HG03432 (cell line): ENCODE results near the gene MESD.

ENCODE experiments used
- ATAC-seq: cut with Tn5 transposase; IDR thresholded peaks from one replicate; pipeline ENCODE4 v1.9.1; 2021; ENCODE audit warnings: mild to moderate bottlenecking, moderate library complexity; ENCODE audit not compliant: unreplicated experiment

The MESD gene

GRCh38 chr15:80992006-80992405 lies 2.4 kb upstream of the MESD start:
- ATAC-seq: no peak

- ATAC-seq: no peak
These were observed 1.8 kb upstream of the MESD start for GRCh38 chr15:80991421-80991820.

- no peak for ATAC-seq
These were observed 1.3 kb upstream of the MESD start for GRCh38 chr15:80990955-80991354.

GRCh38 chr15:80989081-80989517 lies 520 bp downstream of the MESD start:
- ATAC-seq: peak; percentile 2

DNA sequence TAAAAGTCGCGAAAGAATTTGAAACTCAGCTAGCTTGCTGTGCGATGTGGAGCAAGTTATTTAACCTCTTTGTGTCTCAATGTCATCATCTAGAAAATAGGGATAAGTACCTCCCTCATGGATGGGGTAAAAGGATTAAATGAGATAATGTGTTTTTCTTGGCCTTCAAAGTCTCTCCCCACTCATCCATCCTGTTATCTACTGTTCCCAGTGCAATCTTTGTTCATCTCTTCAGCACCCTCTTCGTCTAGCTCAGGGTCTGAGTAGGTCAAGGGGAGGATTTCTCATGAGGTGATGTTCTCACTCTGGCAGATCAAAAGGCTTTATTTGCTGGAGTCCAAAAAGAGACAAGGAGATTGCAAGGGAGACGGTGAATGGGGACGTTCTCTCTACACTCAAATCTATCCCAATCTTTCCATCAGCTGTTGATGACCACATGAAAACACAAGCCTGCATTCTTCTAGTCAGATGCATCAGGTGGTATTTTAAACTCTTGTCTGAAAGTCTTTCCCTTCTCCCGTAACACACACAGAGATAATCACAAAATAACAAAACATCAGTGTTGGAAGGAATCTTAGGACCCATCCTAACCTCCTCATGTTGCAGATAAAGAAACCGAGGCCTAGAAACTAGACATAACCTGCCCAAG lies 1.3 kb downstream of the MESD start:
- no peak for ATAC-seq

DNA sequence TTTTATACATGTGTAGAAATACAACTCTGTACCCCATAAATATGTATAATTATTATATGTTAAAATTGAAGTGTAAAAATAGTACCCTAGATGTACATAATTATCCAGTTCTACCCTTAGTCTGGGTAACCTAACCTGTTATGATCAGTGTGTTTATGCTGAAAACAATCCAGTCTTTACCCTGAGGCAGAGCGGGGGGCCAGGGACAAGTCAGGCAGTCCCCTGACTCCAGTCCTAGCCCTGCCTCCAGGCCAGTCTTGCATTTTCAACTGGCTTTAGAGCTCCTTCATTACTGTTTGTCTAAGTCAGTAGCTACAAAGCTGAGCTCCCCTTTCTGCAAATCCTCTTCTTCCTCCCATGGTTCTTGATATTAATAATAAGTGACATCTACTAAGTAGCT lies 3.1 kb downstream of the MESD start:
- ATAC-seq: no peak

DNA sequence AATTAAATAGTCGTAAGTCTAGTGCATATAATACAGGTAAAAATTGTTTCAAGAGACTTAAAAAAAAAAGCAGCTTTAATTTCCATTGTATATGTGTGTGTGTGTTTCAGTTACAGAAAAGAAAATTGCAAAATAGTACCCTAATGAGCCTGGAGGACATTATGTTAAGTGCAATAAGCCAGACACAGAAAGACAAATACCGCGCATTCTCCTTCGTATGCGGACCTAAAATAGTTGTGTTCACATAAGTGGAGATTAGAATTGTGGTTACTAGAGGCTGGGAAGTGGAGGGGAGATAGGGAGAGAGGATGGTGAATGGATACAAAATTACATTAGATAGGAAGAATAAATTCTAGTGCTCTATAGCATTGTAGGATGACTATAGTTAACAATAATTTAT lies 3.6 kb downstream of the MESD start:
- ATAC-seq: no peak

DNA sequence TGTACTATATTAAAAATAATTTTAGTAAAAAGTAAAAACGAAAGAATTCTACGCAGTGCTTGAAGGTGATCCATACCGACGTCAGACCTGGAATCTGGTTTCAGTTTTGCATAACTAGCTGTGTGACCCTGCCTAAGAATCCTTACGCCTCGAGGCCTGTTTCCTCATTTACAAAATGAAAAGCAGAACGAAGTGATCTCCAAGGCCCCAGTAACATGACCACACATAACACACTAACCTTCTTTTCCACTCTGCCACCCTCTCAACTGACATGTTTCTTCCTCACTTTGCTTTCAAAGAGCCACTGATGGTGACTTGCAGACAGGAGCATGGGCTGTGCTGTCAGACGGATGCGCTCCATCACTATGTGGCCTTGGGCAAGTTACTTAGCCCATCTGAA lies 4.8 kb downstream of the MESD start:
- no peak for ATAC-seq

GRCh38 chr15:80982839-80983238 lies 6.8 kb downstream of the MESD start:
- no peak for ATAC-seq

GRCh38 chr15:80982205-80982604 lies 7.4 kb downstream of the MESD start:
- ATAC-seq: no peak

DNA sequence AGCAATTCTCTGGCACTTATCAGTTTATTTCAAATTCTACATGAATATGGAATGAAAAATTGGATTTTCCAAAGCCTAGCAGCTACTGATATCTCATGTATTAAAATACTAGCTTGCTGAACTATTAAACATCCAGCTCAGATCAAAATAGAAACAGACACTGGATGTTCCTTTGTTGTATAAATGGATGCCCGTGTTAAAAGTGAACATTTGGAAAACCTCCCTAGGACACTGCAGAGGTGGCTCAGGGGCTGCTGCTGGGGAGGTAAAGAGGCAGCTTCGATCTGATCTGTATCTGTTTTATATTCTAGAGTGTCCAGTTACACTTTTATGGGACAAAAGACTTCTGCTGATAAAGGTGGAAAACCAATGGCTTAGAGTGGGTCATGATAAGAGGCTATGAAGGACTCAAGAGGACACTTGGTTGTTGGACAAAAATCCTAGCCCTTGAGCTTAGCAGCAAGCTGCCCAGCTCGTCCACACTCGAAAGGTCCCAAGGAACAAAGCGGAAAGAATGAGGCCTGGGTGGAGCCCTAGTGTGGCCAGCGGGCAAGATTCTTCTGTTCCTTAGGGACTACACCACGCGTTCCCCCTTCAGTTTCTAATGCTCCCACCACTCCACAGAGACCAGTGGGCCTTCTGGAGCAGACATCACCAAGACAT lies 9.9 kb downstream of the MESD start:
- ATAC-seq: no peak

DNA sequence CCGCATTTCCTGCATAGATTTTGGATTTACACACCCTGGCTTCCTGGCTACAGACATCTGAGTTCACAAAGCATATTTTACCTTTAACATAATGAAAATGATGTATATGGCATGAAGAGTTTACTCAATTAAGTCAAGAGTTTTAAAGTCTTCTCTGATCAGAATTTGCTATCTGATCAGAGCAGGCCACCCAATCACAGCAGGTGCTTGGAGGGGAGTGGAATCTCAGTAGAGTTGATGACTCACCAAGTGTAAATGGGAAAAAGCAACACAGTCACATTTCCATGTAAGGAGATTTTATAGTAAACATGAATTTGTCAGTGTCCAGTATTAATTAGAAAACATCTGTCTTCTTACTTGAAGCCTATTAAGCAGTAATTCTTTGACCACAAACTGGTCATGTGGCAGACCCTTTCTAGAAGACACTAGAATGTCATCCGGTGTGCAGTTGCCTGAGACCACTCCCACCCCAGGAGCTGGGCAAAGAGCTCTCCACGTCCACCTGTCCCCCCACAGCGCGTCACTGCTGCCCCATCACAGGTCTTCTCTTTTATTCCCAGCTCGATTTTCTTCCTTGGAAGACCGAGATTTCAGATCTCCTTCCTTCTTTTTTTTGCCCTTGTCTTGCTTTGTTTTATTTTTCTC lies 10.8 kb downstream of the MESD start:
- no peak for ATAC-seq

DNA sequence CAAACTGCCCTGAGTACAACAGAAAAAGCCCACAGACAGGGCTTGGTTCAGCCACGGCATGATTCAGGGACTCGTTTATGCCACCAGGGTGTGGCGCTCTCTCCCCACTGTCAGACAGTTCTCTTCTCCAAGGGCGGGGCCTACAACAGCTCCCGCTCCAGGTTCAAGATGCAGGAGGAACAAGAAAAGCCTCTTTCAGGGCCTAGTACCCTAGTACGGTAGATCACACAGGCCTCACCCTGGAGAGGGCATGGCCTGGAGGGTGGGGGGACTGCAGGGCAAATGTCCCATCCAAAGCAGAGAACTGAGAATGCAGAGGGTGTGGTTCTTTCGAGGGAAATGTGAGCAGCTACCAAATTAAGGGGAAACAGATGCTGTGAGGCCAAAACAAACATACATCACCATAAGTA lies 12.0 kb downstream of the MESD start:
- no peak for ATAC-seq

DNA sequence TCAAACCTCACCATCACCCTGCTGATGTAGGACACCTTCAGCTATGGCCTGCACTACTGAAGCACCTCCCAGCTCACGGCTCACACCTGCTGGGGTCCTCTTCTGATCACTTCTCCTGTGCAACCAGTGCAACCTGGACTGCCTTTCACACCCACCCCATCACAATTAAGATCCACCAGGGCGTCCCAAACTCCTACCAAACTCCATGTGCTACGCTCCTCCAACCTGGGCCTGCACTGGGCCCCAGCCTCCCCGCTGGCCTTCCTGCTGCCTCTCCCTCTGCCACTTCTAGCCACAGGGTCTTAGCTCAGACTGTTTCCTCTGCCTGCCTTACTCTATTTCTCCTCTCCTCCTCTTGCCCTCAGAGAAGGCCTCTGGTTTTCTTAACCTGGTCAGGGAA lies 12.8 kb downstream of the MESD start:
- no peak for ATAC-seq

DNA sequence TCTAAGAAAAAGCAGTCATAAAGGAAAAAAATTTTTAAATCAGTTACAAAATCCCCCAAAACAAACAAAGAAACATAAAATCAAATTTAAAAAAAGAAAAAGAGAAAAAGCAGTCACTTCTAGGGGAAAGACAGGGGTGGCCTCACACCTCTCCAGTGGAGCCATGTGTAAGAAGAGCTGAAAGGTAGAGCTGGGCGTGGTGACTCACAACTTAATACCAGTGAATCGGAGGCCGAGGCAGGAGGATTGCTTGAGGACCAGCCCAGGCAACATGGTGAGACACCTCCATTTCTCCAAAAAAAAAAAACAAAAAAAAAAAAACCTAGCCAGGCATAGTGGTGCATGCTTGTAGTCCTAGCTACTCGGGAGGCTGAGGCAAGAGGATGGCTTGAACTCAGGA lies 14.7 kb downstream of the MESD start:
- ATAC-seq: no peak

GRCh38 chr15:80972276-80972675 lies 17.3 kb downstream of the MESD start:
- no peak for ATAC-seq

DNA sequence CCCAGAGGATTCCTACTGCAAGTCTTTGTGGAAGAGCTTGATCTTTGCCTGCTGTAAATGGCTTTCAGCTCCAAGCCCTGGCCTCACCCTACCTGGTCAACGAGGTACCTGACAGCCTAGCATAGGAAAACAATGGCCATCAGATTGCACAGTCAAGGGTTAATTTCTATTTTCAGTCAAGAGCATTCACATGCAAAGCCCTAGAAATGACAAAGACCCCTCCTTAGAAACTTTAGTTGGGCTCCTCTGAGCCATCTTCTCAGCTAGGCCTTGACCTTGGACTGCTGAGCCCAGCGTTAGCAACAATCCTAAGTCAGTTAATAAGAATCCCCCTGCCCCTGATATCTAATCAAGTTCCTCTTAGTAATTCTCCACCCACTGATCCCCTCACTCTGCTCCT lies 18.5 kb downstream of the MESD start:
- ATAC-seq: no peak

GRCh38 chr15:80970658-80971057 lies 19.0 kb downstream of the MESD start:
- ATAC-seq: no peak

DNA sequence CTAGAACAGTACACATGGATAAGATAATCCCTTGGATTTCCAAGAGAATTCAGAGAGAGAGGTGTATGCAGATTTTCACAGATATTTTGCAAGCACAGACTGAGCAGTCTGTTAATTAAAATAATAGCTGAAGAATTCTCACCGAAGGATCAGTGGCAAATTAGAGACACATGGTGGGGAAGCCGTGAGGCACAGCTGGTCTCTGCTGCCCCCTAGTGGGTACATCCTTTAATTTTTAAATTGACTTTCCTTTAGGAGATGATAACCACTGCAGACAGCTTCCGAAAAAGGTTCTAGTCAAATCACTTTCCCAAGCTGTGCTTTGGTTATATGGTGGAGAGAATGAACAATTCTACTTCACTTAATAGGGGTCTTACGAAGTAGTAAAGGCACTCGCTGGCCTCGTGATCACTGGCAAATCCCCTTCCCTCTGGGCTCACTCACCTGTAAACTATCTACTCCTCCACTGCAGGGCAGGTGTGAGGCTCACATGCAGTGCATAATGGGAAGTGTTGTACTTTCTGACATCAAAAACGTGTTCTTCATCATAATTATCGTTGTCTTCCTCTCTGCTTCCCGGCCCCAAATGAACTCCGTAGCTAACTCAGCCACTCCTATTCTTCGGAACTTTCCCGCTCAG lies 19.5 kb downstream of the MESD start:
- ATAC-seq: peak; percentile 60

DNA sequence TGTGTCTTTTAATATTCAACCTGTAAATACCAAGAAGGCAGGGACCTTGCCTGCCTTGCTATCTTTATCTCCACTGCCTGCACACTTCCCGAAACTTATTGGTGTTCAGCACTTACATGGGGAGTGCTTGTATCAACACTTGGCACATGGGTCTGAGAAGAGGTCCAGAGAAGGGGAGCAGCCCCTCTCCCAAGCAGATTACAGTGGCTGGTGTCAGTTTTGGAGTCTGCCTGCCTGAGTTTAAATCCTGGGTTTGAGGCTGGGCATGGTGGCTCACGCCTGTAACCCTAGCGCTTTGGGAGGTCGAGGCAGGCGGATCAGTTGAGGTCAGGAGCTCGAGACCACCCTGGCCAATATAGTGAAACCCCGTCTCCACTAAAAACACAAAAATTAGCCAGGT lies 20.3 kb downstream of the MESD start:
- ATAC-seq: no peak

GRCh38 chr15:80967991-80968510 lies 21.6 kb downstream of the MESD start:
- no peak for ATAC-seq

DNA sequence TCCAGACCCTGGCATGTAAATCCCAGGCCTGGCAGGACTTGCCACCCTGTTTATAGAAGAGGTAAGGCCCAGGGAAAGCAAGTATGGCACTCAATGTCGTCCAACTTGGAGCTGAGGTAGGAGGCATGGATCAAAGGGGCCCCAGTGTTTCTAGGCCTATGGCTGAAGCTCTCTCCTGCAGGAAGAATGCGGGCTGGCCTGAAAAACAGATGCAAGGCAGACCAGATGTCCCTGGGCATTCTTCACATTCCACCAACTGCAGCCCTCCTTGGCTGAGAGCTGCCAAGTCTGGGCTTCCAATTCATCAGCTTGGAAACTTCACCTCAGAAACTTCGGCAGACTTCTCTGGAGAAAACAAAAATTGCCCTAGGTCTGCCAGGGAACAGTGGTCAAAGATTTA lies 22.2 kb downstream of the MESD start:
- ATAC-seq: no peak
